ENCODE measurements around the gene ADGRA3.

The ADGRA3 gene

GRCh38 chr4:22515888-22516541, at the start of gene ADGRA3:
Gene ADGRA3, minus strand, starts transcription at chr4:22516066. Its CDS starts 282 bp downstream, at chr4:22515784.
- peak; percentile 79 for DNase-seq

GRCh38 chr4:22556495-22556894, 40.6 kb upstream of the ADGRA3 start:
- DNase-seq: no peak

- no peak for DNase-seq
Observed at GRCh38 chr4:22554670-22555069, 38.8 kb upstream of the ADGRA3 start.

- no peak for DNase-seq
Observed at GRCh38 chr4:22553560-22553959, 37.7 kb upstream of the ADGRA3 start.

GRCh38 chr4:22552812-22553211, 36.9 kb upstream of the ADGRA3 start:
- DNase-seq: no peak

GRCh38 chr4:22551550-22551949, 35.7 kb upstream of the ADGRA3 start:
- DNase-seq: no peak

GRCh38 chr4:22546299-22546698, 30.4 kb upstream of the ADGRA3 start:
- DNase-seq: peak; percentile 7

GRCh38 chr4:22539251-22539650, 23.4 kb upstream of the ADGRA3 start:
- DNase-seq: no peak

GRCh38 chr4:22537864-22538263, 22.0 kb upstream of the ADGRA3 start:
- no peak for DNase-seq

GRCh38 chr4:22534374-22534773, 18.5 kb upstream of the ADGRA3 start:
- no peak for DNase-seq

GRCh38 chr4:22532896-22533295, 17.0 kb upstream of the ADGRA3 start:
- DNase-seq: no peak

- DNase-seq: no peak
Observed at GRCh38 chr4:22532117-22532516, 16.3 kb upstream of the ADGRA3 start.

GRCh38 chr4:22531311-22532019, 15.6 kb upstream of the ADGRA3 start:
- no peak for DNase-seq

GRCh38 chr4:22524895-22525294, 9.0 kb upstream of the ADGRA3 start:
- no peak for DNase-seq

GRCh38 chr4:22522706-22523501, 7.0 kb upstream of the ADGRA3 start:
- no peak for DNase-seq

- no peak for DNase-seq
Observed at GRCh38 chr4:22522206-22522605, 6.3 kb upstream of the ADGRA3 start.

- DNase-seq: no peak
Observed at GRCh38 chr4:22521240-22521639, 5.4 kb upstream of the ADGRA3 start.

- DNase-seq: peak; percentile 77
Observed at GRCh38 chr4:22515145-22515887, 550 bp downstream of the ADGRA3 start.

GRCh38 chr4:22514481-22514880, 1.4 kb downstream of the ADGRA3 start:
- DNase-seq: no peak

- no peak for DNase-seq
Observed at GRCh38 chr4:22514001-22514400, 1.9 kb downstream of the ADGRA3 start.

GRCh38 chr4:22512306-22512705, 3.6 kb downstream of the ADGRA3 start:
- no peak for DNase-seq

GRCh38 chr4:22510750-22511149, 5.1 kb downstream of the ADGRA3 start:
- DNase-seq: no peak

- DNase-seq: no peak
Observed at GRCh38 chr4:22508376-22508775, 7.5 kb downstream of the ADGRA3 start.

Data from T1000 (cell line).